Measurements from ENCODE around the gene ZNF554. TPM values are rescaled to one million over a fixed set of nuclear protein-coding genes. Genes with fewer than 3 reads are reported as not detected.
A peak's percentile ranks its signal among the peaks of the same experiment; 100 is the strongest.

Gene ZNF554
- total and polyA plus RNA-seq, 2 experiments from 2014 or later = 2.0 to 7.5 TPM

- no peak for ATAC-seq
- TF ChIP-seq ETS1 (IDR thresholded peaks at IDR 0.05) (no peak), ZNF331 (CRISPR knock-in tag; IDR thresholded peaks at IDR 0.05; ENCODE audit: low read depth) (no peak), ZNF114 (CRISPR knock-in tag; IDR thresholded peaks at IDR 0.05) (no peak), NANOG (IDR thresholded peaks at IDR 0.05; ENCODE audit: borderline replicate concordance) (no peak)
- H3K27ac ChIP-seq (ENCODE audit: low read depth) = no peak overlapping the region
Observed at GRCh38 chr19:2774953-2775555, 44.6 kb upstream of the ZNF554 start.

GRCh38 chr19:2775556-2776430 is 43.9 kb upstream of the ZNF554 start:
- TF ChIP-seq ZNF114 (CRISPR knock-in tag; IDR thresholded peaks at IDR 0.05) (no peak), CTCF (conservative IDR thresholded peaks at IDR 0.05; ENCODE audit: low read depth in 2 of 2) (no peak), EZH2phosphoT487 (IDR thresholded peaks at IDR 0.05; ENCODE audit: unreplicated experiment) (no peak), JUNB (IDR thresholded peaks at IDR 0.05; ENCODE audit: unreplicated experiment) (no peak), NANOG (IDR thresholded peaks at IDR 0.05; ENCODE audit: borderline replicate concordance) (no peak), POLR2AphosphoS5 (IDR thresholded peaks at IDR 0.05; ENCODE audit: low read depth) (no peak), ETS1 (IDR thresholded peaks at IDR 0.05) (no peak), ZNF331 (CRISPR knock-in tag; IDR thresholded peaks at IDR 0.05; ENCODE audit: low read depth) (no peak)
- Histone ChIP-seq H3K27ac (ENCODE audit: low read depth) (peak overlapping the region; percentile 63; the same call in 1 of the 2 replicates), H3K36me3 (ENCODE audit: insufficient read depth) (no peaks in the 10 kb centered on the region), H3K9me2 (ENCODE audit: insufficient read depth) (no peaks in the 10 kb centered on the region), H2AFZ (no peak overlapping the region), H3F3A (replicated peaks; ENCODE audit: low read depth) (no peaks in the 10 kb centered on the region), H3K27me3 (ENCODE audit: insufficient read depth) (no peaks in the 10 kb centered on the region), H3K4me1 (ENCODE audit: insufficient read depth) (no peaks in the 10 kb centered on the region), H3K4me2 (no peak overlapping the region), H3K4me3 (no peak overlapping the region), H4K20me1 (replicated peaks; ENCODE audit: insufficient read depth) (peaks cover 62% of the 10 kb centered on the region), H3K79me2 (replicated peaks; ENCODE audit: insufficient read depth) (peaks cover 87% of the 10 kb centered on the region)
- Mint-ChIP-seq H3K9me3 (no peaks in the 10 kb centered on the region), H3K36me3 (ENCODE audit: low read depth) (peaks cover 21% of the 10 kb centered on the region), H3K4me1 (no peaks in the 10 kb centered on the region), H3K27ac (no peak overlapping the region), H3K27me3 (ENCODE audit: insufficient read depth, low read depth, poor library complexity) (peaks cover 4% of the 10 kb centered on the region), H3K4me3 (no peak overlapping the region)
- DNase-seq (ENCODE audit: low spot score) = no peak
- ATAC-seq = no peak

More at GRCh38 chr19:2774953-2775555, 44.6 kb upstream of the ZNF554 start:
- H3K4me3 ChIP-seq = no peak overlapping the region
- H3K27ac Mint-ChIP-seq = no peak overlapping the region
- no peaks in the 10 kb centered on the region for H3K9me2 ChIP-seq (ENCODE audit: insufficient read depth)
- H3K9me3 Mint-ChIP-seq = no peaks in the 10 kb centered on the region
- H3K27me3 Mint-ChIP-seq (ENCODE audit: insufficient read depth, low read depth, poor library complexity) = peaks cover 6% of the 10 kb centered on the region
- no peaks in the 10 kb centered on the region for H3K4me1 Mint-ChIP-seq
- peaks cover 87% of the 10 kb centered on the region for H3K79me2 ChIP-seq (replicated peaks; ENCODE audit: insufficient read depth)
- H3K27me3 ChIP-seq (ENCODE audit: insufficient read depth) = no peaks in the 10 kb centered on the region
- no peaks in the 10 kb centered on the region for H3K4me1 ChIP-seq (ENCODE audit: insufficient read depth)
- no peak overlapping the region for H2AFZ ChIP-seq
- peaks cover 55% of the 10 kb centered on the region for H4K20me1 ChIP-seq (replicated peaks; ENCODE audit: insufficient read depth)
- no peaks in the 10 kb centered on the region for H3F3A ChIP-seq (replicated peaks; ENCODE audit: low read depth)
- no peak overlapping the region for H3K4me3 Mint-ChIP-seq
- H3K36me3 ChIP-seq (ENCODE audit: insufficient read depth) = no peaks in the 10 kb centered on the region
- H3K4me2 ChIP-seq = no peak overlapping the region
- peaks cover 15% of the 10 kb centered on the region for H3K36me3 Mint-ChIP-seq (ENCODE audit: low read depth)
- no peak for DNase-seq (ENCODE audit: low spot score)

All from GM23338 (cell line).